ENCODE measurements around the gene UGT2B15.
"Not testable (repeated sequence)": the region's sequence is repeated elsewhere in the genome, so short reads cannot be mapped to it uniquely, and the experiment has no call there.

The UGT2B15 gene

DNA sequence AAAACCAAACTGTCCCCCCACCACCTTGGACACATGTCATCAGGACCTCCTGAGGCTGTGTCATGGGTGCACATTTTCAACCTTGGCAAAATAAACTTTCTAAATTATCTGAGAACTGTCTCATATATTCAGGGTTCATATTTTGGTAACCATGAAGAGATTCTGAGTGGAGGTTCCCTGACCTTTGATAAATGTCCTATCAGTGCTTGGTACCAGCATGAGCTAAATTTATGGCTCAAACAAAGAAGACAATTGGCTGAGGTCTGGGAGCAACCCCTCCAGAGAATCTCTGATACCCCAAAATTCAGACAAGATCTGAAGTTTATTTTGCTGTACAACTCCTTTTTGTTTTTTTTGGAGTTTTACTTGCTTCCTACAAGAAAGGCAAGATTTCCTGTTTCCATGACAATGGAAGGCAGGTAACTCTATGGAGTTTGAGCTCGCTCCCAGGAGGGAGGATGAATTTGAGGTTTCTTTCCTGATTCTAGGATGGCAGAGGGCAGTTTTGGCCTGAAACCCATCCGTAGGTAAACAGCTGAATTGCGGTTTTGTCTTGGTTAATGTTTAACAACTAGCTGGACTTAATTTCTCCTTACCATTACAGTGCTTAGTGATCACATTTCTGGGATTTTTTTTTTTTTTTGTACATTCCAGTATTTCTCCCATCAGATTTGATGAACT, 14.5 kb downstream of the UGT2B15 start:
- no peak for DNase-seq

DNA sequence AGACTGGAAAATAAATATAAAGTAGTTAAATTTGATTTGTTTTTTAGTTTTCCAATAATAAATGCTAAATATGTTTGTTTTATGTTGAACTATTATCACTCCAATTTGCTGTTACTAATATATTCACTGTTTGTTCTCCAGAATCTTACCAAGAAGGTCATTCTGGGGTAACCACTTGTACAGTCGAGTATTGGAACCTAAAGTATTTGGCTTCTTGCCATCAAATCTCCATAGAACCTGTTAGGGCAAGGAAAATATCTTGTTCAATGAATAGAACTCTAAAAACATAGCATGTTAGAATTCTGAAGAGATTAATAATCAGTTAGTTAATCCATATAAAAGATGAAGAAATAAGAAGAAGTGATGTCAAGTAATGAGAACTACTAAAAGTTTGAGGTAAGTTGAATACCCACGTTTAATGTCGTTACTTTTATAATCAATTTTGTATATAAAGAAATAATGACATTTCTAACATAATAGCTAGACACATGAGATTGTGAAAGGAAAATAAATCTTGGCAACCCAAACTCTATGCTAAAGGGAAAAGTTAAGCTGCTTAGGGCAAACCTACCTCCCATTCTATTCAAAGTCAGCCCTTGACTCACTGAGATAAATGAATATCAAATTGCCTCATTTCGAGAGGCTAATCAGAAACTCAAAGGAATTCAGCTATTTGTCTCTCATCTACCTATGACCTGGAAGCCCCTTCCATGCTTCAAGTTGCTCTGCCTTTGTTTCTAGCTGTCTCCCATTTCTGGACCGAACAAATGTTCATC, 15.3 kb downstream of the UGT2B15 start:
- no peak for DNase-seq

DNA sequence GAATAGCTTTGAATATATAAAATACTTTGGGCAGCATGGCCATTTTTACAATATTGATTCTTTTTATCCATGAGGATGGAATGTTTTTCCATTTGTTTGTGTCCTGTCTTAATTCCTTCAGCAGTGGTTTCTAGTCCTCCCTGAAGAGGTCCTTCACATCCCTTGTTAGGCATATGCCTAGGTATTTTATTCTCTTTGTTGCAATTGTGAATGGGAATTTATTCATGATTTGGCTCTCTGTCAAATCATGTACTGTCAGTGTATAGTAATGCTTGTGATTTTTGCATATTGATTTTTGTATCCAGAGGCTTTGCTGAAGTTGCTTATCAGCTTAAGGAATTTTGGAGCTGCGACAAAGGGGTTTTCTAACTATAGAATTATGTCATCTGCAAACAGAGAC, 18.5 kb downstream of the UGT2B15 start:
- no peak for DNase-seq

DNA sequence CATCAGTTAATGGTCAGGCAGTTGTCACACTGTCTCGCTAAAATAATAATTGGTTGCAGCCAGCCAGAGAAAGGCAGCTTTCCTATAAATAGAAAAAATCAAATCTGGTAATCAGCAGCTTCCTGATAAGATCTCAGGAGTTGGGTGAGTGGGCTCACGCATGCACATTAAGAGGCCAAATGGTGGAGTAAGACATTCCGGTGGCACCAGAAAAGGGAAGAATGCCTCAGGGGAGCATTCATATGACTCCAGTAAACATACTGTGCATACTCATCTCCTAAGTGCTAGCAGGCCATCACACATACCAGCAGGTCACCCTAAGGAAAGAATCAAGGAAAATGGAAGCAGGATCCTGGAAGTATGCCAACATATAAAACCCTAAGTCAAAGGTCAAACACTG, 40.1 kb downstream of the UGT2B15 start:
- no peak for DNase-seq

DNA sequence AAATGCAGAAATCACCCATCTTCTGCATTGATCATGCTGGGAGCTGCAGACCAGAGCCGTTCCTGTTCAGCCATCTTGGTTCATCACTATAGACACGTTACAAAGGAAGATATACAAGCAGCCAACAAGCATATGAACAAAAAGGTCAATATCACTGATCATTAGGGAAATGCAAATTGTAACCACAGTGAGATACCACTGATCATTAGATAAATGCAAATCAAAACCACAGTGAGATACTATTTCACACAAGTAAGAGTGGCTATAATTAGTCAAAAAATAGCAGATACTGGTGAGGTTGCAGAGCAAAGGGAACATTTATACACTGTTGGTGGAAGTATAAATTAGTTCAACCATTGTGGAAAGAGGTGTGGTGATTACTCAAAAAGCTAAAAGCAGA, 47.7 kb downstream of the UGT2B15 start:
- not testable (repeated sequence) for DNase-seq

DNA sequence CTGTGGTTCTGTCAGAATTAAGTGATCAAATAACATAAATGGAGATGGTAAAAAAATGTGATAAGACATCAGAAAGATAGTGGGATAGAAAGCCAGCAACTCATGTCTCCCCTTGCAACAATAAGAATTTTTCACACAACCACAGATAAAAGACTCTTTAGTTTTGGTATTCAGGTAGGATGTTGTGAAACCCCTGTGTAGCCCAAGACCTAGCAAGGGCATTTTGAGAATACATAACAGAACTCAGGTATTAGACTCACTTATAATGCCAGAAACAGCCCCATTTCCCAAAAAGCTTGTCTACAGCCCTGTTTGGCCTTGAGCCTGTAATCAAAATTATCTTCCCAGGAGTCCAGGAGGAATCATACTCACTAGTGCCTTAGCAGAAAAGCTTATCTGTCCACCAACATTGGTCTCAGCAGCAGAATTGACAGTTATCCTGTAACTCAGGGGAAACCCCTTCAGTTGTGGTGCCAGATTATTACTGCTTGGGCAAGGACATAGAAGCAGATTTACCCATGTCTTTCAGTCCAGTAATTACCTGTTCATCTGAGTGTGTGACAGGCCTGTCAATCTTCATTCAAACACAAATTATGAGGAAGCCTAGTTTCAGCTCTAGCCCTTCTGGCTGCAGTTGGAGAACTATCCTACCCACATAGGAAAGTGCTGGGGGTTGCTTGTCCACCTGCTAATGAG, 53.3 kb downstream of the UGT2B15 start:
- no peak for DNase-seq

DNA sequence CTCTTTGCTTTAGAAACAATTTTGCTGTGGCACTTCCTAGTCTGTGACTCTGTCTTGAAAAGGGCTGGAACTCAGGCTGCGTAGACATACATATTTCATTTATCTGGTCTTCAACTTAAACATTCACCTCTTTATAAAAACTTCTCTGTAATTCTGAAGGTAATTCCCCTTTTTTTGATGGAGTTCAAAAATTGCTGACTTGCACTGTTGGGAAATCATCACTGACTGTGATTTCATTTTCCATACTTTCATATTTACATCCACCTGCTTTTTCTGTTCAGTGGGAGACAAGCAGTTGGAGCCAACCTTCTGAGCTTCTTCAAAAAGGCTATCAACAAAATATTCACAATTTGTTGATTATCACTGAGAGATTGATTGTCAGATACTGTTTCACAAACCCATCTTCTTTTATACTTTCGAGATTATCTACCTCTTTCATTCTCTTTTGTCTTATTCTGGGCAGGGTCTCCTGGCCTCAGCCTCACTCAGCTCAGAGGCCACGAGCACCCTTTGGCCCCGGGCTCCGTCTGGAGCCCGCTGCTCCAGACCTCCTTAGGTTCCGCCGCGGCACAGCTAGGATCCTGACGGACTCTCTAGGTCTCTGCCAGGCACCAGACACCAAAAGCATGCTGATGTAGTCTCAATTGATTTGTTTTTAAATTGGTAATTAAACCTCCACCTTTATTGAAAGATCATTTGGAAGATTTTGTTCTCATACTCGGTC, 54.6 kb downstream of the UGT2B15 start:
- DNase-seq, result no peak

DNA sequence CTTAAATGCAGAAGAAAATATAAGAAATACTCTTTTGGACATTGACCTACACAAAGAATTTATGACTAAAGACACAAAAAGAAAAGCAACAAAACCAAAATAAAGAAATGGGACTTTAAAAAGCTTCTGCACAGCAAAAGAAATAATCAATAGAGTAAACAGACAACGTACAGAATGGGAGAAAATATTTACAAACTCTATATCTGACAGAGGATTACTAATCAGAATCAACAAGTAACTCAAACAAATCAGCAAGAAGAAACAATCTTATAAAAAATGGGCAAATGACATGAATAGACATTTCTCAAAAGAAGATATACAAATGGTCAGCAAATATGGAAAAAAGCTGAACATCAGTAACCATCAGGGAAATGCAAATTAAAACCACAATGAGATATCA, 56.7 kb downstream of the UGT2B15 start:
- DNase-seq, result no peak

DNA sequence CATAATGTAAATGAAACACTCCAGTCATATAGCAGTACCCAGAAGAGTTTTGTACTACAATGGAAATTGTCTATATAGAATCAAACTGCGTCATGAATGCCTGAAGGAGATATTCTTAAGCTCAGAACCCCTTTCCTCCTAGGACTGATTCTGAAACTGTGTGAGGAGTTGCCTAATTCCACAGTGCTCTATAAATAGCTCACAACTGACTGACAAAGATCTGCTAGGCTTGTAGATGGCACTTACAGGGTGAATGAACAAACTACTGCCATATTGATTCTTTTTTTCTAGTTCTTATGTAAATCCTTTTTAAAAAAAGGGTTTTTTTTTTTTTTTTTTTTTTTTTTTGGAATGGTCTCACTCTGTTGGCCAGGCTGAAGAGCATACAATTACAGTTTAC, 64.2 kb downstream of the UGT2B15 start:
- DNase-seq, result no peak

DNA sequence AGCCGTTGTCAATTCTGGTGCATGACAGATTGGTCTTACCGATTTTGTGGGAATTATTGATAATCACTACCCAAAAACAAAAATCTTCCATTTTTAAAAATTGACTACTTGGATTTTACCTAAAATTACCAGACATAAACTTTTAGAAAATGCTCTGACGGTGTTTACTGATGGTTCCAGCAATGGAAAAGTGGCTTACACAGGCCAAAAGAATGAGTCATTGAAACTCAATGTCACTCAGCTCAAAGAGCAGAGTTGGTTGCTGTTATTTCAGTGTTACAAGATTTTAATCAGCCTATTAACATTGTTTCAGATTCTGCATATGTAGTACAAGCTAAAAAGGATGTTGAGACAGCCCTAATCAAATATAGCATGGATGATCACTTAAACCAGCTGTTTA, 71.3 kb downstream of the UGT2B15 start:
- no peak for DNase-seq

DNA sequence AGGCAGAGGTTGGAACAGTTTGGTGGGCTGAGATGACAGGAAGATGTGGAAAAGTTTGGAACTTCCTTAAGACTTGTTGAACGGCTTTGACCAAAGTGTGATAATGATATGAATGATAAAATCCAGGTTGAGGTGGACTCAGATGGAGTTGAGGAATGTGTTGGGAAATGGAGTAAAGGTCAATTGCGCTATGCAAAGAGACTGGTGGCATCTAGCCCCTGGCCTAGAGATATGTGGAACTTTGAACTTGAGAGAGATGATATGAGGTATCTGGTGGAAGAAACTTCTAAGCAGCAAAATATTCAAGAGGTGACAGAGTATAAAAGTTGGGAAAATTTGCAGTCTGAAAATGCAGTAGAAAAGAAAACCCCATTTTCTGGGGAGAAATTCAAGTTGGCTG, 73.0 kb downstream of the UGT2B15 start:
- DNase-seq, result no peak

Measured in AML-193 (cell line).